ENCODE results near the gene ZBTB20. TPM values are rescaled to one million over a fixed set of nuclear protein-coding genes. Genes with fewer than 3 reads are reported as not detected.

Gene ZBTB20
- total and polyA plus RNA-seq, 2 of the 4 experiments (the other 2 are of a cell fraction), result 0.75 to 14.7 TPM

DNA sequence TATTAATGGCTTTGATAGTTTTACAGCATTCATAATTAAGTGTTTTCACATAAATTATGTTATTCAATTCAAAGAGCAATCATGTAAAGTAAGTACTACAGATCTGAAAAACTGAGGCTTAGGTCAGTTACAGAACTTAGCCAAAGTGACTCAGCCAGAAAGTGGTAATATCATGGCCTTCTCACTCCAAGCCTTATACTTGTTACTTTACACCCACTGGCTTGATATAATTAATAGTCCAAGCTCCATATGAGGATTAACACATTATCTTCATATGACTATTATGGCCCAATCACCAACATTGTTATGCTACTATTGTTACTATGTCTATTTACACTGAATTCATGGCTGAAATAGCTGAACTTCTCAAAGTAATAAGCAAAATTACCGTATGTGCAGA, 802.6 kb downstream of the ZBTB20 start:
- Histone ChIP-seq H3K9me3 (ENCODE audit: control insufficient read depth, insufficient read depth, low read length) (no peaks in the 10 kb centered on the region), H3K79me1 (ENCODE audit: low read depth in 1 of 2, low read length in 2 of 2) (peaks cover 0 to 2% of the 10 kb centered on the region in 2 experiments; a peak in 2 of 4 replicates), H2BK5ac (ENCODE audit: low read depth, low read length, poor library complexity, severe bottlenecking) (no peak overlapping the region), H3K56ac (ENCODE audit: extremely low read depth, insufficient read depth, low read length) (no peak overlapping the region), H4K91ac (ENCODE audit: insufficient read depth, low read depth, low read length) (no peak overlapping the region), H3K18ac (ENCODE audit: low read depth, low read length) (no peak overlapping the region), H4K8ac (ENCODE audit: low read depth in 2 of 2, low read length in 2 of 2) (no peak overlapping the region), H3K27ac (ENCODE audit: insufficient read depth, low read length) (no peak overlapping the region), H2AFZ (replicated peaks; ENCODE audit: low read length, poor library complexity) (no peak overlapping the region), H4K20me1 (ENCODE audit: insufficient read depth, low read length) (no peaks in the 10 kb centered on the region), H3K4ac (ENCODE audit: low read depth, low read length) (no peak overlapping the region), H3K14ac (replicated peaks; ENCODE audit: low read depth, low read length) (no peak overlapping the region), H2BK15ac (ENCODE audit: low read depth, low read length) (no peak overlapping the region), H2AK9ac (replicated peaks; ENCODE audit: low read depth, low read length, poor library complexity) (no peak overlapping the region), H3K4me2 (ENCODE audit: low read depth, low read length) (no peak overlapping the region), H3K9ac (ENCODE audit: low read depth, low read length) (no peak overlapping the region), H4K5ac (ENCODE audit: low read depth, low read length) (no peak overlapping the region), H2AK5ac (ENCODE audit: low read depth, low read length) (no peak overlapping the region), H3K36me3 (ENCODE audit: control insufficient read depth, insufficient read depth, low read length) (no peaks in the 10 kb centered on the region), H2BK20ac (ENCODE audit: low read depth, low read length) (no peak overlapping the region), H3K23ac (ENCODE audit: low read depth, low read length) (no peak overlapping the region), H3K27me3 (ENCODE audit: control insufficient read depth, insufficient read depth, low read length) (no peaks in the 10 kb centered on the region), H3K9me1 (ENCODE audit: insufficient read depth, low read length) (no peaks in the 10 kb centered on the region), H2BK120ac (ENCODE audit: low read depth, low read length) (no peak overlapping the region), H3K4me1 (ENCODE audit: control insufficient read depth, insufficient read depth, low read length) (no peaks in the 10 kb centered on the region), H3K4me3 (ENCODE audit: insufficient read depth, low read depth, low read length) (no peak overlapping the region)
- ChIA-PET CTCF (interaction anchor here (0.6 kb wide), 1 partner anchor 65 kb away, joined by 3 read pairs; no protein-coding TSS in a partner anchor), POLR2A (ENCODE audit: unreplicated experiment) (no interaction called here)
- WGBS, 2 experiments (ENCODE audit: extremely low coverage in 2 of 2, insufficient read length in 1 of 2), result no CpG with 5 or more reads among the region's 1 CpG
- ATAC-seq (ENCODE audit: low read depth) (no peak), DNase-seq (no peak)
- dilution Hi-C loops (cut with HindIII; ENCODE audit: low sequenced_read_pairs, unreplicated experiment) (no loop called here), intact Hi-C loops (cut with micrococcal nuclease) (no loop called here), in situ Hi-C loops (cut with MboI; ENCODE audit: low sequenced_read_pairs) (no loop called here)
- no peak for TF ChIP-seq RCOR1 (IDR thresholded peaks at IDR 0.05; ENCODE audit: insufficient replicate concordance, low read length)
- no peak for TF ChIP-seq MXI1 (IDR thresholded peaks at IDR 0.05; ENCODE audit: borderline replicate concordance, low read depth, low read length)
- no peak for TF ChIP-seq CHD1 (IDR thresholded peaks at IDR 0.05; ENCODE audit: low read depth, low read length)
- no peak for TF ChIP-seq SMC3 (IDR thresholded peaks at IDR 0.05; ENCODE audit: low read depth, low read length)
- TF ChIP-seq CEBPB (IDR thresholded peaks at IDR 0.05; ENCODE audit: low read depth, low read length), result no peak
- no peak for TF ChIP-seq RAD21 (IDR thresholded peaks at IDR 0.05; ENCODE audit: low read length)
- TF ChIP-seq NFE2L2 (IDR thresholded peaks at IDR 0.05; ENCODE audit: low read depth, low read length), result no peak
- TF ChIP-seq, protein P1, sequence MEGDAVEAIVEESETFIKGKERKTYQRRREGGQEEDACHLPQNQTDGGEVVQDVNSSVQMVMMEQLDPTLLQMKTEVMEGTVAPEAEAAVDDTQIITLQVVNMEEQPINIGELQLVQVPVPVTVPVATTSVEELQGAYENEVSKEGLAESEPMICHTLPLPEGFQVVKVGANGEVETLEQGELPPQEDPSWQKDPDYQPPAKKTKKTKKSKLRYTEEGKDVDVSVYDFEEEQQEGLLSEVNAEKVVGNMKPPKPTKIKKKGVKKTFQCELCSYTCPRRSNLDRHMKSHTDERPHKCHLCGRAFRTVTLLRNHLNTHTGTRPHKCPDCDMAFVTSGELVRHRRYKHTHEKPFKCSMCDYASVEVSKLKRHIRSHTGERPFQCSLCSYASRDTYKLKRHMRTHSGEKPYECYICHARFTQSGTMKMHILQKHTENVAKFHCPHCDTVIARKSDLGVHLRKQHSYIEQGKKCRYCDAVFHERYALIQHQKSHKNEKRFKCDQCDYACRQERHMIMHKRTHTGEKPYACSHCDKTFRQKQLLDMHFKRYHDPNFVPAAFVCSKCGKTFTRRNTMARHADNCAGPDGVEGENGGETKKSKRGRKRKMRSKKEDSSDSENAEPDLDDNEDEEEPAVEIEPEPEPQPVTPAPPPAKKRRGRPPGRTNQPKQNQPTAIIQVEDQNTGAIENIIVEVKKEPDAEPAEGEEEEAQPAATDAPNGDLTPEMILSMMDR (conservative IDR thresholded peaks at IDR 0.05; ENCODE audit: low read depth, low read length), result no peak
- no peak for TF ChIP-seq FOS (IDR thresholded peaks at IDR 0.05; ENCODE audit: low read depth, low read length)
- TF ChIP-seq, protein P2, sequence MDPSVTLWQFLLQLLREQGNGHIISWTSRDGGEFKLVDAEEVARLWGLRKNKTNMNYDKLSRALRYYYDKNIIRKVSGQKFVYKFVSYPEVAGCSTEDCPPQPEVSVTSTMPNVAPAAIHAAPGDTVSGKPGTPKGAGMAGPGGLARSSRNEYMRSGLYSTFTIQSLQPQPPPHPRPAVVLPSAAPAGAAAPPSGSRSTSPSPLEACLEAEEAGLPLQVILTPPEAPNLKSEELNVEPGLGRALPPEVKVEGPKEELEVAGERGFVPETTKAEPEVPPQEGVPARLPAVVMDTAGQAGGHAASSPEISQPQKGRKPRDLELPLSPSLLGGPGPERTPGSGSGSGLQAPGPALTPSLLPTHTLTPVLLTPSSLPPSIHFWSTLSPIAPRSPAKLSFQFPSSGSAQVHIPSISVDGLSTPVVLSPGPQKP (IDR thresholded peaks at IDR 0.05; ENCODE audit: borderline replicate concordance, low read depth, low read length), result no peak
- TF ChIP-seq RFX5 (IDR thresholded peaks at IDR 0.05; ENCODE audit: low read depth, low read length), result no peak
- no peak for TF ChIP-seq MAZ (IDR thresholded peaks at IDR 0.05; ENCODE audit: borderline replicate concordance, low read depth, low read length)
- BruUV-seq (replicated peaks), result no TSS peak

Measured in IMR-90 (cell line).